VCaP (cell line): ENCODE measurements around the gene GSS.

ENCODE experiments used
- H3K27ac ChIP-seq: fragments of 450-650 bp; 2 replicates; pipeline ENCODE4 v1.5.1; 2017
- CTCF ChIP-seq: fragments of 450-650 bp; conservative IDR thresholded peaks from 2 replicates; pipeline ENCODE4 v1.5.1; 2017; ENCODE audit warnings: mild to moderate bottlenecking, moderate library complexity

The GSS gene

GRCh38 chr20:34985461-34986310, 30.1 kb upstream of the GSS start:
- H3K27ac ChIP-seq, result no peak overlapping the region
- TF ChIP-seq CTCF, result no peak

GRCh38 chr20:34984756-34985261, 29.2 kb upstream of the GSS start:
- H3K27ac ChIP-seq, result no peak overlapping the region
- TF ChIP-seq CTCF, result no peak

- H3K27ac ChIP-seq, result no peak overlapping the region
- no peak for TF ChIP-seq CTCF
Observed at GRCh38 chr20:34983995-34984735, 28.6 kb upstream of the GSS start.

GRCh38 chr20:34983089-34983820, 27.6 kb upstream of the GSS start:
- H3K27ac ChIP-seq, result no peak overlapping the region
- TF ChIP-seq CTCF, result no peak

- TF ChIP-seq CTCF, result no peak
- H3K27ac ChIP-seq, result no peak overlapping the region
Observed at GRCh38 chr20:34982270-34983088, 26.9 kb upstream of the GSS start.

- H3K27ac ChIP-seq, result no peak overlapping the region
- no peak for TF ChIP-seq CTCF
Observed at GRCh38 chr20:34980543-34981233, 25.1 kb upstream of the GSS start.
